CD14-positive monocyte (primary cell): ENCODE measurements around the gene MAP1LC3A. TPM values are rescaled to one million over a fixed set of nuclear protein-coding genes. Genes with fewer than 3 reads are reported as not detected.
A peak's percentile ranks its signal among the peaks of the same experiment; 100 is the strongest.

ENCODE experiments used
- DNase-seq, 3 donors: peaks; one replicate each; pipeline ENCODE4 v3.0.0-alpha.2; 2011 to 2022
- H2AFZ ChIP-seq: 2 replicates; pipeline ENCODE4 v1.6.0; 2012; ENCODE audit warnings: mild to moderate bottlenecking, low read depth, low read length, inconsistent platforms; ENCODE audit not compliant: insufficient read depth, poor library complexity, severe bottlenecking
- H3K27ac ChIP-seq, 2 donors: 1 replicate in 1 of 2; 2 replicates in 1 of 2; pipeline ENCODE4 v1.5.1; 2012 to 2013; ENCODE audit warnings: low read length in 2 of 2, control low read depth in 1 of 2, inconsistent platforms in 1 of 2, low read depth in 1 of 2, mild to moderate bottlenecking in 1 of 2
- H3K27me3 ChIP-seq, 2 donors: one replicate each; pipeline versions ENCODE4 v1.6.0 to v1.6.1; 2011 to 2013; ENCODE audit warnings: low read length in 2 of 2; ENCODE audit not compliant: control insufficient read depth in 2 of 2, insufficient read depth in 2 of 2
- H3K36me3 ChIP-seq, 2 donors: replicated peaks in 1 of 2; 1 replicate in 1 of 2; 2 replicates in 1 of 2; pipeline versions ENCODE4 v1.5.1 to v1.6.1; 2012 to 2013; ENCODE audit warnings: low read length in 2 of 2, control low read depth in 1 of 2, inconsistent platforms in 1 of 2, mild to moderate bottlenecking in 1 of 2; ENCODE audit not compliant: insufficient read depth in 2 of 2, control insufficient read depth in 1 of 2
- H3K4me1 ChIP-seq, 2 donors: 1 replicate in 1 of 2; 2 replicates in 1 of 2; pipeline versions ENCODE4 v1.5.1 to v1.6.1; 2012 to 2013; ENCODE audit warnings: low read length in 2 of 2, control low read depth in 1 of 2, inconsistent platforms in 1 of 2, mild to moderate bottlenecking in 1 of 2, moderate library complexity in 1 of 2; ENCODE audit not compliant: insufficient read depth in 2 of 2, control insufficient read depth in 1 of 2
- H3K4me2 ChIP-seq: replicated peaks from 2 replicates; pipeline ENCODE3; 2012; ENCODE audit warnings: low read length, moderate library complexity, mild to moderate bottlenecking; ENCODE audit not compliant: poor library complexity, severe bottlenecking; ENCODE audit errors: extremely low read depth
- H3K4me3 ChIP-seq, 3 experiments: fragments of 200-600 bp in 1 of 3; sonication (generic) in 1 of 3; replicated peaks in 1 of 3; 1 replicate in 2 of 3; 2 replicates in 1 of 3; pipeline ENCODE4 v1.5.1; 2011 to 2013; ENCODE audit warnings: low read length in 3 of 3, mild to moderate bottlenecking in 3 of 3, control low read depth in 2 of 3, low read depth in 2 of 3, inconsistent platforms in 1 of 3, moderate library complexity in 1 of 3
- H3K79me2 ChIP-seq: 2 replicates; pipeline ENCODE4 v1.6.0; 2012; ENCODE audit warnings: mild to moderate bottlenecking, control low read depth, inconsistent platforms, low read length, moderate library complexity; ENCODE audit not compliant: insufficient read depth
- H3K9ac ChIP-seq: 2 replicates; pipeline ENCODE4 v1.6.0; 2017; ENCODE audit warnings: low read length, mild to moderate bottlenecking; ENCODE audit not compliant: insufficient read depth, poor library complexity, severe bottlenecking
- H3K9me3 ChIP-seq, 2 donors: replicated peaks in 1 of 2; 1 replicate in 1 of 2; 2 replicates in 1 of 2; pipeline versions ENCODE4 v1.5.1 to v1.6.1; 2012 to 2013; ENCODE audit warnings: low read length in 2 of 2, control low read depth in 1 of 2; ENCODE audit not compliant: control insufficient read depth in 1 of 2, insufficient read depth in 1 of 2
- H4K20me1 ChIP-seq: 2 replicates; pipeline ENCODE4 v1.6.0; 2012; ENCODE audit warnings: mild to moderate bottlenecking, low read length, control low read depth, moderate library complexity; ENCODE audit not compliant: insufficient read depth
- H3K27ac Mint-ChIP-seq, 7 donors: one replicate each; pipeline ENCODE4 v1.8.0; 2020; ENCODE audit warnings: mild to moderate bottlenecking in 7 of 7, mixed read lengths in 7 of 7, moderate library complexity in 6 of 7, inconsistent platforms in 2 of 7
- H3K27me3 Mint-ChIP-seq, 3 donors: one replicate each; pipeline ENCODE4 v1.8.0; 2021 to 2022; ENCODE audit warnings: low read depth in 3 of 3, mild to moderate bottlenecking in 3 of 3, mixed read lengths in 3 of 3, moderate library complexity in 3 of 3, inconsistent platforms in 1 of 3
- H3K36me3 Mint-ChIP-seq, 2 donors: one replicate each; pipeline ENCODE4 v1.8.0; 2020; ENCODE audit warnings: mixed read lengths in 2 of 2, inconsistent platforms in 1 of 2, mild to moderate bottlenecking in 1 of 2
- H3K4me1 Mint-ChIP-seq: one replicate; pipeline ENCODE4 v1.8.0; 2020; ENCODE audit warnings: mild to moderate bottlenecking, mixed read lengths
- H3K4me3 Mint-ChIP-seq, 2 donors: one replicate each; pipeline ENCODE4 v1.8.0; 2020; ENCODE audit warnings: mild to moderate bottlenecking in 2 of 2, mixed read lengths in 2 of 2, moderate library complexity in 1 of 2
- H3K9me3 Mint-ChIP-seq, 7 donors: one replicate each; pipeline ENCODE4 v1.8.0; 2020 to 2022; ENCODE audit warnings: mixed read lengths in 7 of 7, mild to moderate bottlenecking in 6 of 7, moderate library complexity in 6 of 7, inconsistent platforms in 2 of 7
- CTCF ChIP-seq: fragments of 200-600 bp; IDR thresholded peaks from one replicate; pipeline ENCODE4 v1.8.0; 2022; ENCODE audit warnings: antibody characterized with exemption, mild to moderate bottlenecking
- WGBS: methylation state at CpG from one replicate; pipeline ENCODE4 v1.1.5; 2013; ENCODE audit warnings: missing lambda C conversion rate; ENCODE audit not compliant: insufficient coverage; 5-methylcytosine and 5-hydroxymethylcytosine counted together
- intact Hi-C, 2 donors: fragments of 100-400 bp; cut with micrococcal nuclease; formaldehyde crosslinking; loops; one replicate each; pipeline versions ENCODE4 v1.15.0 to v1.15.1; 2023
- polyA plus RNA-seq, 3 donors: library from polyadenylated mRNA; depleted of rRNA in 1 of 3; unstranded in 2 of 3; stranded (reverse) in 1 of 3; fragments of 300-500 nt in 2 of 3; fragments of >200 nt in 1 of 3; fragmentation: Illumina TruSeq in 2 of 3; gene quantifications; 1 replicate in 2 of 3; 2 replicates in 1 of 3; pipeline ENCODE4 v1.2.3, GENCODE V29; 2012 to 2021
- small RNA-seq: library from RNA; depleted of rRNA; stranded (forward); fragments of <200 nt; gene quantifications from one replicate; pipeline ENCODE3, GENCODE V24; 2012; ENCODE audit warnings: low read depth; ENCODE audit not compliant: insufficient read length

MAP1LC3A gene
- polyA plus RNA-seq, 3 donors: 2.5 to 7.7 (median 2.6) TPM

- no peak overlapping the region for H3K4me3 Mint-ChIP-seq
- no peak for TF ChIP-seq CTCF
- Histone ChIP-seq H4K20me1 (no peaks in the 10 kb centered on the region), H3K4me1 (no peaks in the 10 kb centered on the region), H3K79me2 (no peaks in the 10 kb centered on the region), H3K4me3 (no peak overlapping the region), H3K27me3 (no peaks in the 10 kb centered on the region), H3K36me3 (no peaks in the 10 kb centered on the region), H2AFZ (no peak overlapping the region), H3K27ac (no peak overlapping the region), H3K4me2 (no peak overlapping the region), H3K9me3 (no peaks in the 10 kb centered on the region), H3K9ac (no peak overlapping the region)
- intact Hi-C loops: no loop called here
- DNase-seq: no peak
- H3K36me3 Mint-ChIP-seq: peaks cover 13 to 17% of the 10 kb centered on the region in 2 donors
- H3K9me3 Mint-ChIP-seq: peaks cover 0 to 4% (median 2%) of the 10 kb centered on the region in 7 donors
- 100% methylated on average over 4 of the region's 7 CpGs for WGBS
- H3K4me1 Mint-ChIP-seq: peaks cover 12% of the 10 kb centered on the region
- H3K27me3 Mint-ChIP-seq: no peaks in the 10 kb centered on the region
- peak overlapping the region in 1 of 7 donors; percentile 50 for H3K27ac Mint-ChIP-seq
Observed at GRCh38 chr20:34607066-34607465, 48.5 kb downstream of the MAP1LC3A start.

Small RNA genes lying within 50 kb of the gene (small RNA-seq; reads per million reads assigned to genes)
- gene RF00019: not detected

Other genes starting within 250 kb of the MAP1LC3A start
- 10 to 100 TPM; 13.3 to 26.6 (median 19.9) TPM for gene ITCH, start 195.4 kb upstream of the MAP1LC3A start, polyA plus RNA-seq
- 100 to 1,000 TPM; 139 to 166 (median 148) TPM for gene DYNLRB1, start 42.3 kb upstream of the MAP1LC3A start, polyA plus RNA-seq
- 10 to 100 TPM in 2 of 3 donors, 1 to 10 TPM in 1; 5.8 to 11.3 (median 10.9) TPM for gene PIGU, start 118.4 kb downstream of the MAP1LC3A start, polyA plus RNA-seq
- 10 to 100 TPM in 1 of 3 donors, under 1 TPM in 2; 0.46 to 20.6 (median 0.66) TPM for gene TP53INP2, start 145.6 kb downstream of the MAP1LC3A start, polyA plus RNA-seq